ENCODE results near the gene RABGAP1L.

DNA sequence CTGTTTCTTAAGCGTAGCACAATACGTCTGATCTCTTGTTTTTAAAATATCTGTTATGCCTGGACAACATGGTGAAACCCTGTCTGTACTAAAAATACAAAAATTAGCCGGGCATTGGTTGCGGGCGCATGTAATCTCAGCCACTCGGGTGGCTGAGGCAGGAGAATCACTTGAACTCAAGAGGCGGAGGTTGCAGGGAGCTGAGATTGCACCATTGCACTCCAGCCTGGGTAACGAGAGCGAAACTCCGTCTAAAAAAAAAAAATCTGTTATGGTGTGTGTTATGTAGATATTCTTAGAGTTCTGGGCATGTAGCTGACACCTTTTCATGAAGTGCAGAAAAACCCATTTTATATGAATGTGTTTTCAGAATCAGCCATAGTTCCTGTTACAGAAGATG, 38.2 kb downstream of the RABGAP1L start:
- TF ChIP-seq, protein P1, sequence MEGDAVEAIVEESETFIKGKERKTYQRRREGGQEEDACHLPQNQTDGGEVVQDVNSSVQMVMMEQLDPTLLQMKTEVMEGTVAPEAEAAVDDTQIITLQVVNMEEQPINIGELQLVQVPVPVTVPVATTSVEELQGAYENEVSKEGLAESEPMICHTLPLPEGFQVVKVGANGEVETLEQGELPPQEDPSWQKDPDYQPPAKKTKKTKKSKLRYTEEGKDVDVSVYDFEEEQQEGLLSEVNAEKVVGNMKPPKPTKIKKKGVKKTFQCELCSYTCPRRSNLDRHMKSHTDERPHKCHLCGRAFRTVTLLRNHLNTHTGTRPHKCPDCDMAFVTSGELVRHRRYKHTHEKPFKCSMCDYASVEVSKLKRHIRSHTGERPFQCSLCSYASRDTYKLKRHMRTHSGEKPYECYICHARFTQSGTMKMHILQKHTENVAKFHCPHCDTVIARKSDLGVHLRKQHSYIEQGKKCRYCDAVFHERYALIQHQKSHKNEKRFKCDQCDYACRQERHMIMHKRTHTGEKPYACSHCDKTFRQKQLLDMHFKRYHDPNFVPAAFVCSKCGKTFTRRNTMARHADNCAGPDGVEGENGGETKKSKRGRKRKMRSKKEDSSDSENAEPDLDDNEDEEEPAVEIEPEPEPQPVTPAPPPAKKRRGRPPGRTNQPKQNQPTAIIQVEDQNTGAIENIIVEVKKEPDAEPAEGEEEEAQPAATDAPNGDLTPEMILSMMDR (conservative IDR thresholded peaks at IDR 0.05; ENCODE audit: low read length), result no peak
- no peak for TF ChIP-seq EZH2phosphoT487 (IDR thresholded peaks at IDR 0.05; ENCODE audit: borderline replicate concordance, low read depth, low read length)

Data from OCI-LY7 (cell line).